Hematopoietic multipotent progenitor cell treated with erythropoietin and hydrocortisone succinate and interleukin-3 and kit ligand, for 4 days (in vitro differentiated cells): Measurements from ENCODE around the gene TNFSF9.
"Not testable (repeated sequence)": the region's sequence is repeated elsewhere in the genome, so short reads cannot be mapped to it uniquely, and the experiment has no call there.

ENCODE experiments used
- DNase-seq: peaks from one replicate; pipeline ENCODE4 v3.0.0-alpha.2; 2015

The TNFSF9 gene

GRCh38 chr19:6533000-6533328 lies 2.1 kb downstream of the TNFSF9 start:
- DNase-seq, result no peak

- no peak for DNase-seq
Measured at GRCh38 chr19:6533746-6534418, 3.1 kb downstream of the TNFSF9 start.

GRCh38 chr19:6534451-6535093 lies 3.7 kb downstream of the TNFSF9 start:
- DNase-seq, result no peak

GRCh38 chr19:6535558-6536137 lies 4.8 kb downstream of the TNFSF9 start:
- no peak for DNase-seq

- no peak for DNase-seq
Measured at GRCh38 chr19:6539514-6539913, 8.7 kb downstream of the TNFSF9 start.

GRCh38 chr19:6540918-6541689 lies 10.3 kb downstream of the TNFSF9 start:
- DNase-seq, result no peak

- DNase-seq, result no peak
Measured at GRCh38 chr19:6543866-6544347, 13.1 kb downstream of the TNFSF9 start.

- DNase-seq, result not testable (repeated sequence)
Measured at GRCh38 chr19:6550679-6551078, 19.9 kb downstream of the TNFSF9 start.

GRCh38 chr19:6551091-6551490 lies 20.3 kb downstream of the TNFSF9 start:
- DNase-seq, result no peak

- DNase-seq, result peak; percentile 88
Measured at GRCh38 chr19:6551607-6552450, 21.0 kb downstream of the TNFSF9 start.

- no peak for DNase-seq
Measured at GRCh38 chr19:6556043-6556449, 25.2 kb downstream of the TNFSF9 start.

- DNase-seq, result no peak
Measured at GRCh38 chr19:6556480-6557195, 25.8 kb downstream of the TNFSF9 start.

GRCh38 chr19:6562437-6562836 lies 31.6 kb downstream of the TNFSF9 start:
- not testable (repeated sequence) for DNase-seq

GRCh38 chr19:6564393-6564792 lies 33.6 kb downstream of the TNFSF9 start:
- peak; percentile 77 for DNase-seq

GRCh38 chr19:6566727-6567126 lies 35.9 kb downstream of the TNFSF9 start:
- DNase-seq, result not testable (repeated sequence)

- DNase-seq, result no peak
Measured at GRCh38 chr19:6568010-6568526, 37.2 kb downstream of the TNFSF9 start.

GRCh38 chr19:6568816-6569215 lies 38.0 kb downstream of the TNFSF9 start:
- no peak for DNase-seq

GRCh38 chr19:6570764-6571163 lies 39.9 kb downstream of the TNFSF9 start:
- no peak for DNase-seq

GRCh38 chr19:6571167-6571566 lies 40.3 kb downstream of the TNFSF9 start:
- DNase-seq, result no peak

- peak; percentile 57 for DNase-seq
Measured at GRCh38 chr19:6572217-6572616, 41.4 kb downstream of the TNFSF9 start.

GRCh38 chr19:6573350-6573749 lies 42.5 kb downstream of the TNFSF9 start:
- no peak for DNase-seq
